Stimulated activated naive B cell treated with anti-CD40 and anti-IgM and Interleukin-4, amounts not matched to agents 10 μg/mL and 1 μg/mL and 100 μg/mL, for 72 hours (primary cell): ENCODE measurements around the gene ZNF385B.
"Not testable (repeated sequence)": the region's sequence is repeated elsewhere in the genome, so short reads cannot be mapped to it uniquely, and the experiment has no call there.

Source experiments
- ATAC-seq, 2 donors: fragments of 150-1000 bp; cut with Tn5 transposase; replicated peaks; 2 replicates each; pipeline ENCODE4 v1.10.0; 2021; ENCODE audit warnings: moderate library complexity in 1 of 2
- DNase-seq: peaks from one replicate; pipeline ENCODE4 v3.0.0; 2021
- H3K27ac Mint-ChIP-seq: one replicate; pipeline ENCODE4 v1.8.0; 2022; ENCODE audit warnings: mild to moderate bottlenecking, mixed read lengths
- H3K27me3 Mint-ChIP-seq, 2 donors: one replicate each; pipeline ENCODE4 v1.8.0; 2022; ENCODE audit warnings: mixed read lengths in 2 of 2
- H3K36me3 Mint-ChIP-seq, 2 donors: one replicate each; pipeline ENCODE4 v1.8.0; 2022; ENCODE audit warnings: mixed read lengths in 2 of 2, mild to moderate bottlenecking in 1 of 2
- H3K4me1 Mint-ChIP-seq, 2 donors: one replicate each; pipeline ENCODE4 v1.8.0; 2022; ENCODE audit warnings: mixed read lengths in 2 of 2, mild to moderate bottlenecking in 1 of 2
- H3K4me3 Mint-ChIP-seq, 2 donors: one replicate each; pipeline ENCODE4 v1.8.0; 2022; ENCODE audit warnings: mild to moderate bottlenecking in 2 of 2, mixed read lengths in 2 of 2, moderate library complexity in 1 of 2
- H3K9me3 Mint-ChIP-seq, 2 donors: one replicate each; pipeline ENCODE4 v1.8.0; 2022; ENCODE audit warnings: mixed read lengths in 2 of 2, mild to moderate bottlenecking in 1 of 2

ZNF385B gene

GRCh38 chr2:179861416-179862067 lies at the start of gene ZNF385B:
ZNF385B (minus strand) TSS chr2:179861612.
- H3K36me3 Mint-ChIP-seq, result no peaks in the 10 kb centered on the region
- peak within 1 kb of the TSS; percentile 29 to 71 for H3K4me3 Mint-ChIP-seq
- H3K27ac Mint-ChIP-seq, result no peak within 1 kb of the TSS
- no peak for DNase-seq
- H3K4me1 Mint-ChIP-seq, result peaks cover 10 to 17% of the 10 kb centered on the region in 2 donors
- ATAC-seq, result peak; percentile 27 to 55
- H3K9me3 Mint-ChIP-seq, result no peaks in the 10 kb centered on the region
- H3K27me3 Mint-ChIP-seq, result peaks cover 48 to 55% of the 10 kb centered on the region in 2 donors

DNA sequence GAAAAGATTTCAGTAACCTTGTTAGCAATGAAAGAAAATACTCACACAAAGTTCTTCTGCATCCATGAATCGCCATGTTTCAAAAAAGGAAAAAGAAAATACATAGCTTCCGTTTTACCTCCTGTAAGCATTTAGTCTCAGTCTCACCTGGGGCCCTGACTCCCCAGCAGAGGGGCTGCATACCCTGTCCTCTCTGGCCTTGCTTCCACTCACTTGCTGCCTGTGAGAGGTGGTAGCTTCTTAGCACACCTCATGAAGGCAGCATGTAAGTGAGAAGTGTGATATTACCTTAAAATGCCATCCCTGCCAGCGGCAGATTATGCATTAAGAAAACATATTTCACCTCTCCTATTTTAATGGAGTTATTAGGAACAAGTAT lies 49.3 kb upstream of the ZNF385B start:
- Mint-ChIP-seq H3K27ac (no peak overlapping the region), H3K4me3 (no peak overlapping the region), H3K36me3 (no peaks in the 10 kb centered on the region), H3K27me3 (peaks cover 0 to 11% of the 10 kb centered on the region in 2 donors), H3K9me3 (no peaks in the 10 kb centered on the region), H3K4me1 (no peaks in the 10 kb centered on the region)
- ATAC-seq, result no peak
- no peak for DNase-seq

DNA sequence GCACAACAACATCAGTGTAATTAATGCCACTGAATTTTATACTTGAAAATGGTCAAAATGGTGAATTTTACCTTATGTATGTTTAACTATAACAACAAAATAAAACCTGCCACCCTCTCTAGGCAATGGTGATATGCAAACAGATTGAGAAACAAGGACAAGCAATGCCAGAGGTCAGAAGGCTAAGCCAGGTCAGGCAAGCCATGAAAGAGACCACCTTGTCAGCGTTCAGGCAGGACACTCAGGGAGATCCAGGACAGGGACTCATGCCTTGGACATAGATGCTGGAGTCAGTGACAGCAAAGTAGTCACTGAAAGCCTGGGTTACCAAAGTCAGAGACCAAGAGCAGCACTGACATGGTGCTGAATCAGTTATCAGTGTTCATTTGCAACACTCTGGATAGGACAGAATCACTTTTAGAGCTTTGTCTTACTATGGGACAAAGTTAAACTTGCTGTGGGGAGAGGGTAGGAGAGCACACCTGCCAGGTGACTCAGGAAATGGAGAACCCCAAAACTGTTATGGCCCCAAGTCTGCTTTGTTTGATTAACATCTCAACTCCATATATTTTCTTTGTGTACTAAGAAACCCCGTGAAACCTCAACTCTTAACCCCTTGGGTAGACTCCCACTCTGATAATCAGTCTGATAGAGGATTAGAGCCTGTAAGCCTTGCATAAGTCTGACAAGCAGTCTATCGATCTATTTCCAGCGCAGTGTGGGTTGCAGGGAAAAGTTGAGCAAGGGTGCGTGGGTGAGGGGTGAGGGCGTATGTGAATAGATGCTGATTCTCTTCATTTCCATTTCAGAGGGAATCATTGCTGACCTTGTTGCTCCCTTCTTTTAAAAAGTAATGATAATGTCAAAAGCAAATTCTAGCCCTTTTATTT lies 48.7 kb upstream of the ZNF385B start:
- ATAC-seq (no peak), DNase-seq (no peak)
- H3K36me3 Mint-ChIP-seq, result no peaks in the 10 kb centered on the region
- no peak overlapping the region for H3K4me3 Mint-ChIP-seq
- no peaks in the 10 kb centered on the region for H3K4me1 Mint-ChIP-seq
- no peak overlapping the region for H3K27ac Mint-ChIP-seq
- peaks cover 0 to 11% of the 10 kb centered on the region in 2 donors for H3K27me3 Mint-ChIP-seq
- H3K9me3 Mint-ChIP-seq, result no peaks in the 10 kb centered on the region

GRCh38 chr2:179900655-179901054 lies 39.2 kb upstream of the ZNF385B start:
- Mint-ChIP-seq H3K27ac (no peak overlapping the region), H3K9me3 (peaks cover 10 to 12% of the 10 kb centered on the region in 2 donors), H3K4me3 (no peak overlapping the region), H3K4me1 (no peaks in the 10 kb centered on the region), H3K36me3 (no peaks in the 10 kb centered on the region), H3K27me3 (peaks cover 0 to 7% of the 10 kb centered on the region in 2 donors)
- ATAC-seq (no peak), DNase-seq (no peak)

GRCh38 chr2:179899666-179900065 lies 38.3 kb upstream of the ZNF385B start:
- no peaks in the 10 kb centered on the region for H3K36me3 Mint-ChIP-seq
- ATAC-seq, result no peak
- no peaks in the 10 kb centered on the region for H3K4me1 Mint-ChIP-seq
- H3K9me3 Mint-ChIP-seq, result peaks cover 10 to 12% of the 10 kb centered on the region in 2 donors
- no peak overlapping the region for H3K4me3 Mint-ChIP-seq
- DNase-seq, result no peak
- H3K27ac Mint-ChIP-seq, result no peak overlapping the region
- H3K27me3 Mint-ChIP-seq, result peaks cover 0 to 7% of the 10 kb centered on the region in 2 donors

DNA sequence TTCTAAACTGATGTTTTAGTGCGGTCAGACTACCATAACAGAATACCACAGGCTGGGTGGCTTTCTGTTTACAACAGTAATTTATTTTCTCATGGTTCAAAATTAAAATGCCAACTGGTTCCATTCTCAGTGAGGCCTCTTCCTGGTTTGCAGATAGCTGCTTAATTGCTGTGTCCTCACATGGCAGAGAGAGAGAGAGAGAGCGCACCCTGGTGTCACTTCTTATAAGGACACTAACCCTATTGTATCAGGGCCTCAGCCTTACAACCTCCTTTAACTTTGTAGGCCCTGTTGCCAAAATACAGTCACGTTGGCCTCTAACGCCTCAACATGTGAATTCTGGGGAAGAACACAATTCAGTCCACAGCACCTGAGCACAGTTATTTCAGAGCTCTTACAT lies 37.5 kb upstream of the ZNF385B start:
- H3K4me3 Mint-ChIP-seq, result no peak overlapping the region
- H3K4me1 Mint-ChIP-seq, result no peaks in the 10 kb centered on the region
- peak; percentile 1 for DNase-seq
- peaks cover 0 to 8% of the 10 kb centered on the region in 2 donors for H3K27me3 Mint-ChIP-seq
- H3K9me3 Mint-ChIP-seq, result peaks cover 10 to 12% of the 10 kb centered on the region in 2 donors
- no peaks in the 10 kb centered on the region for H3K36me3 Mint-ChIP-seq
- H3K27ac Mint-ChIP-seq, result no peak overlapping the region
- ATAC-seq, result peak; percentile 60

- no peak overlapping the region for H3K27ac Mint-ChIP-seq
- no peak for ATAC-seq
- H3K27me3 Mint-ChIP-seq, result peaks cover 0 to 5% of the 10 kb centered on the region in 2 donors
- no peak for DNase-seq
- H3K4me3 Mint-ChIP-seq, result no peak overlapping the region
- no peaks in the 10 kb centered on the region for H3K36me3 Mint-ChIP-seq
- no peaks in the 10 kb centered on the region for H3K4me1 Mint-ChIP-seq
- H3K9me3 Mint-ChIP-seq, result peaks cover 5 to 6% of the 10 kb centered on the region in 2 donors
Measured at GRCh38 chr2:179893616-179894015, 32.2 kb upstream of the ZNF385B start.

GRCh38 chr2:179891237-179891636 lies 29.8 kb upstream of the ZNF385B start:
- peaks cover 0 to 5% of the 10 kb centered on the region in 2 donors for H3K27me3 Mint-ChIP-seq
- peaks cover 8 to 9% of the 10 kb centered on the region in 2 donors for H3K9me3 Mint-ChIP-seq
- no peaks in the 10 kb centered on the region for H3K4me1 Mint-ChIP-seq
- ATAC-seq (no peak), DNase-seq (no peak)
- no peak overlapping the region for H3K27ac Mint-ChIP-seq
- H3K4me3 Mint-ChIP-seq, result no peak overlapping the region
- H3K36me3 Mint-ChIP-seq, result no peaks in the 10 kb centered on the region

DNA sequence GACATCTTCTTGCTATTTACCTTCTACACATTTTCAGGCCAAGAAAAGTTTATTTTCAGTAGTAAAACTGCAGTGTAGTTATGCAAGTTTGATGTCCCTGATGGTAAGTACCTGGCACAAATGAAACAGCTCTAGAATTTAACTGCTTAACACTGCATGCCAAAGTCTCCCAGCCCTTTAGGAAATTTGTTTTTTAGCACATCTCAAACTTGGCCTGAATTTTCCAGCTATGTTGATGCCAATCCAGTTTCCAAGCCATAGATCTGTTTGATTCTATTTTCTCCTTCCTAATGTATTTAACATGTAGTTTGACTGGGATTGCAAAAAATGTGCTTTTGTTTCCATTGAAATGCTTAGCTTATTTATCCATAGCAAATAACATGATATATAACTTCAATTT lies 29.3 kb upstream of the ZNF385B start:
- Mint-ChIP-seq H3K4me3 (no peak overlapping the region), H3K27ac (no peak overlapping the region), H3K27me3 (peaks cover 0 to 5% of the 10 kb centered on the region in 2 donors), H3K36me3 (no peaks in the 10 kb centered on the region), H3K4me1 (no peaks in the 10 kb centered on the region), H3K9me3 (peaks cover 8 to 9% of the 10 kb centered on the region in 2 donors)
- ATAC-seq, result no peak
- DNase-seq, result no peak

DNA sequence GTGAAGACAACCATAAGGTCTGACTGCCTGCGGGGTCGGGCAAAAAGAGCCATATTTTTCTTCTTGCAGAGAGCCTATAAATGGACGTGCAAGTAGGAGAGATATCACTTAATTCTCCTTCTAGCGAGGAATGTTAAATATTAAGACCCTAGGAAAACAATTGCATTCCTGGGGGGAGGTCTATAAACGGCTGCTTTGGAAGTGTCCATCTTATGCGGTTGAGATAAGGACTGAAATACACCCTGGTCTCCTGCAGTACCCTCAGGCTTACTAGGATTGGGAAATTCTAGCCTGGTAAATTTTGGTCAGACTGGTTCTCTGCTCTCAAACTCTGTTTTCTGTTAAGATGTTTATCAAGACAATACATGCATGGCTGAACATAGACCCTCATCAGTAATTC lies 27.2 kb upstream of the ZNF385B start:
- not testable (repeated sequence) for H3K9me3 Mint-ChIP-seq, ATAC-seq, H3K4me3 Mint-ChIP-seq

GRCh38 chr2:179884193-179884592 lies 22.8 kb upstream of the ZNF385B start:
- Mint-ChIP-seq H3K36me3 (no peaks in the 10 kb centered on the region), H3K27me3 (peaks cover 0 to 10% of the 10 kb centered on the region in 2 donors), H3K9me3 (peaks cover 5 to 9% of the 10 kb centered on the region in 2 donors), H3K4me3 (no peak overlapping the region), H3K4me1 (peaks cover 0 to 2% of the 10 kb centered on the region in 2 donors), H3K27ac (no peak overlapping the region)
- ATAC-seq, result no peak
- no peak for DNase-seq

More for the DNA sequence above, 27.2 kb upstream of the ZNF385B start:
- H3K4me1 Mint-ChIP-seq, DNase-seq, H3K36me3 Mint-ChIP-seq, H3K27ac Mint-ChIP-seq, H3K27me3 Mint-ChIP-seq: not testable (repeated sequence)

DNA sequence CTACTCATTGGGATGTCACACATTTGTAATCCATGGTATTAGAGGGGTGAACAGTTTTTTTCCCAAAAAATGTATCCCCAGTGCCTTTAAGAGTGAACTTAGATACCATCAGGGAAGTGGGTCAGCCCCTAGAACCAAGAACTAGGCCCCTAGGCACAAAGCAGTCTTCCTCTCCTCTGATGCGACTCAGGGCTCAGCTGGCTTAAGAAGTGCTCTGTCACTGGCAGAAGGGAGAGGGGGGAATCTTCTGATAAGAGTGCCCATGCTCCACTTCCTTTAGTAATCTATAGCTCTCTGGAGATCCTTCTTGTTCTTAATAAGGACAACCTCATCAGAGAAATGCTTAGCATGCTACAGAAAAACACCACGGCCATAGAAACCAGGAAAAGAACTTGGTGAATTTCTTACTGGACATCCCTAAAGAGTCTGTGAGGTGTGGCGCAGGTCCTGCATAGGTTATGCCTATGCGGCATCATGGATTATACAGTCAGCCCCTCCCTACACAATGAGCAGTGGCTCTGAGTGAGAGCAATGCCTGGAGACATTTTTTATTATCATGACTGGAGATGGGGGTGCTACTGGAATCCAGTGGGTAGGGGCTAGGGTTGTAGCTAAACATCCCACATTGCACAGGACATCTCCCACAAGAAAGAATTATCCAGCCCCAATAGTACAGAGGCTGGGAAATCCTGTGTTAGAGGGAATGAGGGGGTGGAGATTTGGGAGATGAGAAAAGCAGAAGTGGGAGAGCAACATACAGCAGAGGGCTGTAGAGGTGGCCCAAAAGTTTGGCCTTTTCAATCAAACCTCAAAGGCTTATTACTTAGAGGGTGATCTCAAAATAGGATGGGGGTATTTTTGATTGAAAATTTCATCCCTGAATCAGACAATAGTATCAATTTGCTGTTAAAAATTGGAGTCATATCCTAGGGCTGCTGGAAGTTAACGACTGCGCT lies 21.7 kb upstream of the ZNF385B start:
- no peak for ATAC-seq
- Mint-ChIP-seq H3K36me3 (no peaks in the 10 kb centered on the region), H3K4me1 (peaks cover 0 to 2% of the 10 kb centered on the region in 2 donors), H3K27ac (no peak overlapping the region), H3K9me3 (peaks cover 0 to 4% of the 10 kb centered on the region in 2 donors), H3K4me3 (no peak overlapping the region), H3K27me3 (peaks cover 0 to 10% of the 10 kb centered on the region in 2 donors)
- DNase-seq, result no peak

DNA sequence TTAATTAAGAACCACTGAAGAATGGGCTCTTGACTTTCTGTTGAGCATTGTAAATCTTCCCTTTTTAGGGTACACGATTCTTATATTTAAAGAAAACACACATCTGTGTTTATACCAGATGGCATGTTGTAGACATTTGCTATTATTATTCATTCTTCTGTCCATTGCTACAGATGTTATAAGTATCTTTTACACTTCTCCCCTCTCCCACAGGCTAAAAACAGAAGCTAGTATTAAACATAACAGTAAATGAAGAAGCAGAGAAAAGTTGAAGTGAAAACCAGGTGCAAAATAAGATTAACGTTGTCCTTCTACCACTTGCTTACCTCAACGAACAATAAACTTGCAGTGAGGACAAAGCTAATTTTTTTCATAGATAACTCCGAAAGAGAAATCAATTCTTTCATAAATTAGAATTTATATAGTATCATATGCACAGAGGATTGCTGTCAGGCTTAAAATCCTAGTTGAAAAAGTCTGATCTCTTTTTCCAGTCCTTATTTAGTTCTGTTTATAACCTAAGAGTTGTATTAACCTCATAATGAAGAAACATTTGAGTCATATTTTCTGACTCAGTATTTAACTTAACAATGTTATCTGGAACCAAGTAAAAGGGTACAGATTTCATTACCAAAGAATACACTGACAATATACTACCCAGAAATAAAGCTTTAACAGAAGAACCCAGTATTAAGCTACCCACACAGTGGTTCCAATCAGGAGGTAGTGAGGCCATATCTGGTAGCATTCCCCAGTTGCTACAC lies 16.4 kb upstream of the ZNF385B start:
- Mint-ChIP-seq H3K4me3 (no peak overlapping the region), H3K27me3 (peaks cover under 1 to 12% of the 10 kb centered on the region in 2 donors), H3K4me1 (no peaks in the 10 kb centered on the region), H3K9me3 (no peaks in the 10 kb centered on the region), H3K27ac (no peak overlapping the region), H3K36me3 (no peaks in the 10 kb centered on the region)
- ATAC-seq (no peak), DNase-seq (no peak)
